ENCODE measurements around the gene TNIK. TPM values are rescaled to one million over a fixed set of nuclear protein-coding genes. Genes with fewer than 3 reads are reported as not detected.

TNIK gene
- total RNA-seq, 6 donors from 2014 or later, result 23.2 to 74.4 (median 38.3) TPM

GRCh38 chr3:171054231-171054630 lies 406.0 kb downstream of the TNIK start:
- 86 to 100% methylated on average over 1 of the region's 1 CpG for WGBS, 2 donors
- no peak overlapping the region for H3K4me3 ChIP-seq
- no peak for ATAC-seq (ENCODE audit: low FRiP score in 2 of 2)
- no peaks in the 10 kb centered on the region for H3K4me1 ChIP-seq
- DNase-seq, result no peak
- H3K9me3 ChIP-seq, result no peaks in the 10 kb centered on the region
- H3K36me3 ChIP-seq, result no peaks in the 10 kb centered on the region
- TF ChIP-seq POLR2A (IDR thresholded peaks at IDR 0.05), result no peak
- TF ChIP-seq POLR2AphosphoS5 (IDR thresholded peaks at IDR 0.05), result no peak
- TF ChIP-seq CTCF (IDR thresholded peaks at IDR 0.05), result no peak
- no peak for TF ChIP-seq EP300 (IDR thresholded peaks at IDR 0.05)
- H3K27ac ChIP-seq, result no peak overlapping the region
- H3K27me3 ChIP-seq, result no peaks in the 10 kb centered on the region

GRCh38 chr3:171049861-171050444 lies 410.3 kb downstream of the TNIK start:
- peak in 1 of 2 donors; percentile 37 for DNase-seq
- Histone ChIP-seq H3K9me3 (no peaks in the 10 kb centered on the region), H3K4me1 (peaks cover 0 to 8% (median 0%) of the 10 kb centered on the region in 4 donors), H3K4me3 (no peak overlapping the region), H3K27me3 (no peaks in the 10 kb centered on the region), H3K27ac (no peak overlapping the region), H3K36me3 (no peaks in the 10 kb centered on the region)
- 14 to 22% methylated on average over 6 of the region's 6 CpGs for WGBS, 2 donors
- peak; percentile 73 to 77 for ATAC-seq (ENCODE audit: low FRiP score in 2 of 2)
- TF ChIP-seq EP300 (IDR thresholded peaks at IDR 0.05), result no peak
- TF ChIP-seq CTCF (IDR thresholded peaks at IDR 0.05), result peak in 3 of 6 experiments; percentile 46 to 59 (median 56)

- Histone ChIP-seq H3K4me1 (peaks cover 0 to 9% (median 3%) of the 10 kb centered on the region in 4 donors), H3K4me3 (no peak overlapping the region), H3K9me3 (no peaks in the 10 kb centered on the region), H3K36me3 (no peaks in the 10 kb centered on the region), H3K27ac (no peak overlapping the region), H3K27me3 (no peaks in the 10 kb centered on the region)
- WGBS, 2 donors, result 81 to 84% methylated on average over 4 of the region's 4 CpGs
- ATAC-seq (ENCODE audit: low FRiP score in 2 of 2) (no peak), DNase-seq (no peak)
- TF ChIP-seq POLR2AphosphoS5 (IDR thresholded peaks at IDR 0.05), result no peak
- TF ChIP-seq CTCF (IDR thresholded peaks at IDR 0.05), result no peak
- TF ChIP-seq EP300 (IDR thresholded peaks at IDR 0.05), result no peak
- no peak for TF ChIP-seq POLR2A (IDR thresholded peaks at IDR 0.05)
Measured at GRCh38 chr3:171046760-171047159, 413.4 kb downstream of the TNIK start.

GRCh38 chr3:171044835-171045793 lies 415.1 kb downstream of the TNIK start:
- DNase-seq, result peak; percentile 2 to 32
- WGBS, 2 donors, result 77 to 84% methylated on average over 14 of the region's 14 CpGs
- Histone ChIP-seq H3K36me3 (no peaks in the 10 kb centered on the region), H3K27me3 (no peaks in the 10 kb centered on the region), H3K4me1 (peaks cover 0 to 9% (median 3%) of the 10 kb centered on the region in 4 donors), H3K27ac (no peak overlapping the region), H3K9me3 (no peaks in the 10 kb centered on the region), H3K4me3 (no peak overlapping the region)
- peak in 1 of 2 donors; percentile 76 for ATAC-seq (ENCODE audit: low FRiP score in 2 of 2)
- TF ChIP-seq CTCF (IDR thresholded peaks at IDR 0.05), result no peak
- TF ChIP-seq POLR2AphosphoS5 (IDR thresholded peaks at IDR 0.05), result peak; percentile 11 to 52

Measured in upper lobe of left lung (tissue), 6 donors.